Mucosa of descending colon (tissue), 3 donors: ENCODE measurements around the gene FOXL1. TPM values are rescaled to one million over a fixed set of nuclear protein-coding genes. Genes with fewer than 3 reads are reported as not detected.

Source experiments
- ATAC-seq: fragments of 200-7000 bp; cut with Tn5 transposase; one replicate; pipeline ENCODE4 v1.9.1; 2020; ENCODE audit warnings: mild to moderate bottlenecking, moderate library complexity
- DNase-seq, 3 donors: peaks; one replicate each; pipeline ENCODE4 v3.0.0-alpha.2; 2020
- H3K36me3 ChIP-seq: fragments of 200-600 bp; one replicate; pipeline ENCODE4 v1.8.0; 2021; ENCODE audit warnings: low read depth, mild to moderate bottlenecking
- H3K4me1 ChIP-seq: fragments of 200-600 bp; one replicate; pipeline ENCODE4 v1.8.0; 2021; ENCODE audit warnings: low read depth, mild to moderate bottlenecking
- H3K4me3 ChIP-seq: fragments of 200-600 bp; one replicate; pipeline ENCODE4 v1.8.0; 2021; ENCODE audit warnings: mild to moderate bottlenecking
- H3K9me3 ChIP-seq: fragments of 200-600 bp; one replicate; pipeline ENCODE4 v1.8.0; 2021; ENCODE audit warnings: mild to moderate bottlenecking
- intact Hi-C, 2 donors: fragments of 100-400 bp; cut with DNase I in 1 of 2; cut with micrococcal nuclease in 1 of 2; formaldehyde crosslinking; loops; one replicate each; pipeline versions ENCODE4 v1.11.0 to v1.11.1; 2022; cut with DNase I, micrococcal nuclease
- total RNA-seq, 3 donors: library from RNA; stranded (reverse); fragmentation: NEBNext Ultra II Directional in 2 of 3; extraction: Animal tissue kit (Norgen Biotek cat#: 25700) in 2 of 3; gene quantifications; one replicate each; pipeline versions ENCODE4 v1.2.1 to v1.2.4, GENCODE V29; 2021 to 2023
- TF ChIP-seq, protein P1 (sequence below): fragments of 200-600 bp; IDR thresholded peaks from one replicate; pipeline ENCODE4 v1.8.0; 2022; ENCODE audit warnings: antibody characterized with exemption, mild to moderate bottlenecking
- donor health status: DM: no; HTN: no; CAD: no; lungs with moderate emphysema.
- donor health status: DM: no; HTN: no; CAD: no.
- donor health status: DM: no; HTN: yes; CAD: no.

The FOXL1 gene
- total RNA-seq, 3 donors from 2014 or later: 1.1 to 3.6 (median 2.4) TPM

GRCh38 chr16:86567701-86568581, 10.4 kb upstream of the FOXL1 start:
- Histone ChIP-seq H3K36me3 (no peaks in the 10 kb centered on the region), H3K4me1 (peaks cover 10% of the 10 kb centered on the region), H3K9me3 (no peaks in the 10 kb centered on the region), H3K4me3 (no peak overlapping the region)
- intact Hi-C loops: loop anchor here in 1 of 2 donors (5.0 kb wide), 1 partner anchor 494 kb away; no protein-coding TSS in a partner anchor
- TF ChIP-seq, protein P1, sequence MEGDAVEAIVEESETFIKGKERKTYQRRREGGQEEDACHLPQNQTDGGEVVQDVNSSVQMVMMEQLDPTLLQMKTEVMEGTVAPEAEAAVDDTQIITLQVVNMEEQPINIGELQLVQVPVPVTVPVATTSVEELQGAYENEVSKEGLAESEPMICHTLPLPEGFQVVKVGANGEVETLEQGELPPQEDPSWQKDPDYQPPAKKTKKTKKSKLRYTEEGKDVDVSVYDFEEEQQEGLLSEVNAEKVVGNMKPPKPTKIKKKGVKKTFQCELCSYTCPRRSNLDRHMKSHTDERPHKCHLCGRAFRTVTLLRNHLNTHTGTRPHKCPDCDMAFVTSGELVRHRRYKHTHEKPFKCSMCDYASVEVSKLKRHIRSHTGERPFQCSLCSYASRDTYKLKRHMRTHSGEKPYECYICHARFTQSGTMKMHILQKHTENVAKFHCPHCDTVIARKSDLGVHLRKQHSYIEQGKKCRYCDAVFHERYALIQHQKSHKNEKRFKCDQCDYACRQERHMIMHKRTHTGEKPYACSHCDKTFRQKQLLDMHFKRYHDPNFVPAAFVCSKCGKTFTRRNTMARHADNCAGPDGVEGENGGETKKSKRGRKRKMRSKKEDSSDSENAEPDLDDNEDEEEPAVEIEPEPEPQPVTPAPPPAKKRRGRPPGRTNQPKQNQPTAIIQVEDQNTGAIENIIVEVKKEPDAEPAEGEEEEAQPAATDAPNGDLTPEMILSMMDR: no peak
- DNase-seq: no peak
- no peak for ATAC-seq

GRCh38 chr16:86568677-86569623, 9.4 kb upstream of the FOXL1 start:
- H3K4me3 ChIP-seq: no peak overlapping the region
- intact Hi-C loops: loop anchor here in 1 of 2 donors (5.0 kb wide), 1 partner anchor 493 kb away; no protein-coding TSS in a partner anchor
- DNase-seq (no peak), ATAC-seq (no peak)
- TF ChIP-seq, protein P1: no peak
- H3K9me3 ChIP-seq: no peaks in the 10 kb centered on the region
- H3K36me3 ChIP-seq: no peaks in the 10 kb centered on the region
- H3K4me1 ChIP-seq: peaks cover 5% of the 10 kb centered on the region

DNA sequence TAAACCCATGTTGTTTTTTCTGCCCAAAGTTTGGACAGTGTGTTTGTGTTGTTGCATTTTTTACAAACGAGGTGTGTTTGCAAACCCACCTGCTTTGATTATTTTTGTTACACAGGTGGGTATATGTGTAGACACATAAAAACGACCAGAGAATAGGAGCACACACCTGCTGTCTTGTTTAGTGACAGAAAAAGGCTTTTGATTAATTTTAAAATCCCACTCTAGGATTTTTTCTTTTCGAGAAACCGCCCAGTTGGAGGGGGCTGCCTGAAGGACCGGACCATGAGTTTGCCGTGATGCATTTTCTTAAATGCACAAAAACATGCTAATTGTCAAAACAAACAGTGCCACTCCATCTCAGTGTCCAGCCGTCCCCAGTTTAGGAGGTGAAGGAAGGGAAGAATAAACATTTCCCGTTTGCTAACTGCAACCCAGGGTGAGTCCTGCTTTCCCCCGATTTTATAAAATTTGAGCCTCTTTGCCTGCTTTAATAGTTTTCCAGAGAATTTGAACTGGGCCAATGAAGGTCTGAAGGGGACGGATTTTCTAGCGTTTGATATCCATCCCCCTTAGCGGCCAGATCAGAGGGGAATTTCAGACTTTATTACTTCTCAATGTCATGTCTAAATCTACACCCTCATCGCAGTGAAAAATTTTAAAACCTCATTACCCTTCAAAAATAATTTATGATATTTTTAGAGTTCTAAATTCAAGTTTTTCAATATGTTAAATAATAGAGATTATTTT, 8.5 kb upstream of the FOXL1 start:
- TF ChIP-seq, protein P1: no peak
- DNase-seq (no peak), ATAC-seq (no peak)
- Histone ChIP-seq H3K4me3 (no peak overlapping the region), H3K9me3 (no peaks in the 10 kb centered on the region), H3K36me3 (no peaks in the 10 kb centered on the region), H3K4me1 (no peaks in the 10 kb centered on the region)
- intact Hi-C loops: loop anchor here (5.0 kb wide), 2 partner anchors 202 to 492 kb away; no protein-coding TSS in a partner anchor

DNA sequence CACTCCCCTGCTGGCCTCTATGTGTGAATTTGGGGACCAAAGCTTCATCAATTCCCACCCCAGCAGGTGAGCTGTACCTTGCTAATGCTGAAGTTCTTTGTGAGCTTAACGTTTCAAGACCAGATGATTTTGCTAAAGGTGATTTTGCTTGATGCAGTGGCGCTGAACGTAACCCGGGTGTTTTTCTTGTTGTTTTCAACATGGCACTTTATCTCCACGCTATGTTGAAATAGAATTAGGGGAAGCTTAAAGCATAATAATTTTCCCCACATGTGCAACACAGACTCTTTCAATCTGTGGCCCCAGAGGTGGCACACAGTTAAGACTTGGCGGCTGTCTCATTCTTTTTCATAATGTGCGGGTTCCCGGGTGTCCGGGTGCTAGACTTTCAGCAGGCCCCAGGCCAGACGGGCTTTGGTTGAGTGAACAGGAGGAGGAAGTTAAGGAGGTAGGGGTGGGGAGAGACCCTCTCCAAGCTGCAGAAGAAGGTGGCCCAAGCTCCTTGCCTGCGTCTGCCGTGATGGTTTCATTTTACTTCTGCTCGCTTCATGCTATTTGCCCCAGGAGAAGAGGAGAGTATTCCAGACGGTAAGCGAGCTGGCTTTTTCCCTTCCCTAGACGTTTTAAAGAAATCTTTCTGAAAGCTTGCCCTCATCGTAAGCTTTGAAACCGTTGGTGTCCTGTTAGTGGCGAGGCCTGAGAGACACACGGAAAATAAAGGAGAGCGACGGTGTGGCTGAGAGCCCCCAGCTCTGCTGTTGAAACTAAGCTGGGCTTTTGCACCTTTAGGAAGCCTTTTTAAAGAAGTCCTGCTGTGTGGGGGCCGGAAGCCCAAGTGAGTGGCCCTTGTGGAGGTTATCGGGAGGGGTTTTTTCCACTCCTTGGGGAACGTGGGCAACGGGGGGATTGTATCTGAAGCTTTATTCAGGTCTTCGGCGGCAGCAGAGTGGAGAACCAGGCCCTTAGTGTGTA, 7.5 kb upstream of the FOXL1 start:
- TF ChIP-seq, protein P1: no peak
- Histone ChIP-seq H3K4me3 (no peak overlapping the region), H3K4me1 (no peaks in the 10 kb centered on the region), H3K9me3 (no peaks in the 10 kb centered on the region), H3K36me3 (no peaks in the 10 kb centered on the region)
- no peak for ATAC-seq
- intact Hi-C loops: loop anchor here in 1 of 2 donors (5.0 kb wide), 1 partner anchor 201 kb away; no protein-coding TSS in a partner anchor
- no peak for DNase-seq
